Activated CD4-positive, alpha-beta T cell treated with anti-CD3 and anti-CD28 coated beads, Interleukin-2, Interleukin-6, amounts not matched to agents 100 ng/mL and 50 ng/mL, durations not matched to agents 16 hours and 8 hours (primary cell): ENCODE measurements around the gene EPB41L4B.
"Not testable (repeated sequence)": the region's sequence is repeated elsewhere in the genome, so short reads cannot be mapped to it uniquely, and the experiment has no call there.

Experiments
- DNase-seq: peaks from one replicate; pipeline ENCODE4 v3.0.0-alpha.2; 2020

The EPB41L4B gene

DNA sequence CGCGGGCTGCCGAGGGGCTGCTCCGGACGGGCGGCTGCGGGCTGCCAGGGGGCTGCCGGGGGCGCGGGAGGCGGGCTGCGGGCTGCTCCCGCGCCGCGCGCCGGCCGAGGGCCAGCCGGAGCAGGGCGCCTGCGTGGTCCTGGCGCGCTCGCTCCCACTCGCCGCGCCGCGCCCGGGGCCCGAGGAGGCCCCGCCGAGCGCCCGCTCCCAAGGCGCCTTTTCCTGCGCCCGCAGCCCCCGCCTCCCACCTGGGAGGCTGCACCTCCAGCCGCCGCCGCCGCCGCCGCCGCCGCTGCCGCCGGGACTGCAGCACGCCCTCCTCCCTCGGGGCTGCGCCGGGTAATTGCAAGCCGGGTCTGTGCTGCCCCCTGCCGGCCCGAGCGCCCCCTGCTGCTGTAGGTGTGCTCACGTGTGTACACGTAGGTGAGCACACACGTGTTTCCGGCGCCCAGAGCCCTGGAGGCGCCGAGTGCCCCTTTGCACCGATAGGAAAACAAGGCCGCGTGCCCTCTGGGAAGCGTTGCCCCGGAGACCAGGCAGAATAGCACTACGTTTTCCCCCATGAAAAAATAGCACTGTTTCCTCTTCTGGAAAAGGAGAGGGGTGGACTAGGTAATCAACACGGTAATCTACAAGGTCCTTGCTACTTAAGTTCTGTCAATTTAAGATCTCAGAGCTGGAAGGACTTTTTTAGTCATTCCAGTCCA is at the start of gene EPB41L4B:
TSS of gene EPB41L4B (minus strand) at position 318 of the 707 bp plus-strand sequence. CDS start 613 bp downstream, outside the sequence.
- DNase-seq: peak; percentile 95

DNA sequence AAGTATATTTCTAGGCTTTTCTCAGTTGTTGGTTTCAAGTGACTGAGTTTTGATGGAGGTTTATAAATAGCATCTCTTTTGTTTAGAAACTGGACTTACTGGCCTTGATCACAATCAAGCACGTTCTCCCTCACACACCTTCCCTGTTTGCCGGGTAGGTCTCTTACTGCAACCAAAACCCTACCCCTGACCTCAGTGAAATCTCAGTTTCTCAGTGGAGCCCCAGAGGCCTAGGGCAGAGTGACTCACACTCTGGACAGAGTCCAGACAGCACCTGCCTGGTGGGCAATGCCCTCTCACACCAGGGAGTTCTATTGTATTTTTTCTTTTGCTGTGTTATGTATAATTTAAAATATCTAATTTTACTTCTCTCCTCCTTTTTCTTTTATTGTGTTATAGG is 48.4 kb upstream of the EPB41L4B start:
- no peak for DNase-seq

DNA sequence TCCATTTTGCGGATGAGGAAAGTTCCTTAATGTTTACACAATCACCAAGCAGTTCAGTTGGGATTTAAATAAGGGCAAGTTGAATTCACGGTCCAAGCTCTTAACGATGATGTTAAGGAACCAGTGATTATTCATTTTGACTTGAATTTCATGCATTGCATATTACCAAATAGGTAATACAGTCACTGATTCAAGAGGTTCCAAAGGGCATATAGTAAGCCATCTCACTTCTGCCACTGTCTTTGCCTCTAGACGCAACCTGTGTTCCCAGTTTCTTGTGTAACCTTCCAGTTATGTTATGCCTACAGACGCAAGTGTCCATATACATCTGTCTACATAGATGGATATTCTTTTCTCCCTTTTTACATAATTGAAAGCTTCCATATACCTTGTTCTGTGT is 39.9 kb upstream of the EPB41L4B start:
- DNase-seq: no peak

DNA sequence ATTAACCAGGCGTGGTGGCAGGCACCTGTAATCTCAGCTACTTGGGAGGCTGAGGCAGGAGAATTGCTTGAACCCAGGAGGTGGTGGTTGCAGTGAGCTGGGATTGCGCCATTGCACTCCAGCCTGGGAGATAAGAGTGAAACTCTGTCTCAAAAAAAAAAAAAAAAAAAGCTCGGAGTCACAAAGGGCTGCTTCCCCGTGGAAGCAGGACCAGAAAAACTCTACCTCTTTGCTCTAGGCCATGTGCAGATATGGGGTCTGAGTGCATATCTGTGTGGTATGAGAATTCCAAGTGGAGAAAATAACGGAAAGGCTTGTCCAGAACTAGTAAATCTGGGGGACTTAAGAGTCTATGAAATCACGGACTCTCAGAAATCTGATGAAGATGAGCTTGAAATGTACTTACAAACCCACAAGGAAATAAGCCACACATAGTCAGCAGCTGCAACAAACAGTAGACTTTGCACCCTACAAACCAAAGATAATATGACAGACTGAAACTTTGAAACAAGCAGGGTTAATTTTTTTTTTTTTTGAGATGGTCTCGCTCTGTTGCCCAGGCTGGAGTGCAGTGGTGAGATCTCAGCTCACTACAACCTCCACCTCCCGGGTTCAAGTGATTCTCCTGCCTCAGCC is 38.2 kb upstream of the EPB41L4B start:
- DNase-seq: not testable (repeated sequence)

DNA sequence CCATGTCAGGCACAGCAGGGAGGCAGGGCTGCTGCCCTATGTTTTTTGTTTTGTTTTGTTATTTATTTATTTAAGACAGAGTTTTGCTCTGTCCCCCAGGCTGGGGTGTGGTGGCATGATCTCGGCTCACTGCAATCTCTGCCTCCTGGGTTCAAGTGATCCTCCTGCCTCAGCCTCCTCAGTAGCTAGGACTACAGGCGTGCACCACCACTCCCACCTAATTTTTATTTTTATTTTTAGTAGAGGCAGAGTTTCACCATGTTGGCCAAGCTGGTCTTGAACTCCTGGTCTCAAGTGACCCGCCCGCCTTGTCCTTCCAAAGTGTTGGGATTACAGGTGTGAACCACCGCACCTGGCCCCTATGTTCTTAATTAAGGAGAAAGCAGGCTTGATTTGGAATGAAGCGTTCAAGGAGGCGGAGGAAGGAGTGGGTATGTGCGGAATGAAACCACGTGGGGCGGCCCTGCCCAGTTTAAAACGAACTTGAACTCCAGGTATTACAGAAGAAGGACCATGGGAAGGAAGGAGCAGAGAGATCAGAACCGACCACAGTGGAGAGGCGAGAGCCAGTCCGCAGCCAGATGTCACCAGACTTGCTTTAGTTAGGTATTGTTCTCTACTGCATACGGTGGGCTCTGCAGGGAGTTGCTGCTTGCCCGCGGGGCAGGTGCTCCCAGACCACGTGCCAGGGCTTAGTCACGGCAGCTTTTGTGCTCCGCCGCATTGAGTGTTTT is 34.9 kb upstream of the EPB41L4B start:
- DNase-seq: no peak

DNA sequence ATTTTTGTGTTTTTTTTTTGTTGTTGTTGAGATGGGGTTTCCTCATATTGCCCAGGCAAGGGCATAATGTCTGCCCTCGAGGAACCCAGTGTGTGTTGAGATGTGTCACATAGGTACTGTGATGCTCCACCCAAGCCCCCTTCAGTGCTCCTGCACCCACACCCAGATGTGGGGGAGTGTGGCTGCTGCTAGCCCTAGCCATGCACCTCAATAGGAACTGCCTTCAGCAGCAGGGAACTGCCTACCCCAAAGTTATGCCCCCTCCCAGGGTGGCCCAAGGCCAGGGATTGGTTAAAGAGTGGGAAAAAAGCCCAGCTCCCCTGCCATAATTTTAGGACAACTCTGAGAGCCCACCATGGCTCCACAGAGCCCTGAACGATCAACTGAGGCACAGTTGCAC is 33.3 kb upstream of the EPB41L4B start:
- DNase-seq: no peak

DNA sequence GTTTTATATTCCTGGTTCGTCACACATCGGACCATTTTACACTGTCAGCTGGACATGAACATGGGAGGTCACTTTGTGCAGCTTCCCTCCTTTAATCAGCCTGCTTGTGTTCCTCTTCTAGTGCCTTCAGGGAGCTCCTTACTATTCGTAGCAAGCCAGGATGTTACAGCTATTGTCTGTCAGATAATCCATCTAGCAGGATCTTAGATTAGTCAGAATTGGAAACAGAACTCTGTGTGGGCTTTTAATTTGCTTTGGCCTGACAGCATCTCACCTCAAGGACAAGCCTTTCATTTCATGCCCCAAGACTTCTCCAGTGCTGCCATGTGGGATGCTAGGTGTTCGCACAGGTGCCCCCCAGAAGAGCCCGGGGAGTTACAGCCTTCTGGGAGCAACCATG is 30.2 kb upstream of the EPB41L4B start:
- no peak for DNase-seq

DNA sequence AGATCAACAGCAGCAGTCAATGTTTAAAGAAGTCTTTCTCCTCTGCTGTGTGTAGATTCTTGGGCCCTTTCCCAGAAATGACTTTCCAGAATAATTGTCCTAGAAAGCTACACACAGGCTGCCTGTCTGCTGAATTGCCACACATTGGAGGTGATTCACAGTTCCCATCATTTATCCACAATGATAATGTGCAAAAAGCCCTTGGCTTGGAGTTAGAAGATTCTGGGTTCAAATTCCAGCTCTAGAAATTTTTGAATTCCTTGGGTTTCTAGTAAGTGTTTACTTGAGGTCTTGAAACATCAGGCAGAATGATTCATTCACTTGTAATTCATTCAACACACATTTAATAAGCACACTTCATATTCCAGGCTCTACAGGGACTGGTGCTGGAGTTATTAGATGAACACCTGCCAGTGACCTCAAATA is 28.6 kb upstream of the EPB41L4B start:
- no peak for DNase-seq

DNA sequence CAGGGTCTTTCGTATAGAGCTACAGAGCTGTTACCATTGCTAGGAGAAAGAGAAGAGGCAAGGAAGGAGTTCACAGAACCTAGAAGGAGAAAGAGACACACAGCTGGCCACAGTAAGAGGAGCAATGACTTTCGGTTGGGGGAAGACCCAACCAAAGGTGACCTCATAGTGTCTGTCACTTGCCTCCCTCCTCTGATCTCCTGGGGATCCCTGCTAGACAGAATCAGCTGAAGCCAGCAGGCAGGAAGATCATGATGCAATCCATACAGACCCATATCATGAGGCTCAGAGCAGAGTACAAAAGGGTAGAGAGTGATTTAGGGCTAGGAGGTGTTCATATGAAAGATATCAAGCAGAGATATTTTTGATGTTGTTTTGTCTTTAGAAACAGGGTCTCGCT is 26.0 kb upstream of the EPB41L4B start:
- DNase-seq: no peak

DNA sequence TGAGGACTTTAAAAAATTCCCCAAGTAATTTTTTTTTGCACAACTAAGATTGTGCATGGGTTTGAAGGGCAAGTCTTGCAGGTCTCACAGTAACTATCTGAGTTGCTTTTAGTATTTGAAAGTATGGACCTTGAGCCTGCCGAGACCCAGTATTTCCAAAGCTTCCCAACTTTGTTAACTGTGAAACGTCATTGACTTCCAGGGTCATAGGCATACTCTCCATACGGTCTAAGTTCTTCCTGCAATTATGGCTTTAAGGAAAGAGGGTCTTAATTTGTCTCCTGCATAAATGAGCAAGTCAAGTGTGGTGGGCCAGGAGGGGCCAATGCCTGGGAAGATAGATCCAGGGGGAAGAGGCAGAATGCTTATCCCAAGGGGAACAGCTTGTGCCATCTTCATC is 24.0 kb upstream of the EPB41L4B start:
- no peak for DNase-seq

DNA sequence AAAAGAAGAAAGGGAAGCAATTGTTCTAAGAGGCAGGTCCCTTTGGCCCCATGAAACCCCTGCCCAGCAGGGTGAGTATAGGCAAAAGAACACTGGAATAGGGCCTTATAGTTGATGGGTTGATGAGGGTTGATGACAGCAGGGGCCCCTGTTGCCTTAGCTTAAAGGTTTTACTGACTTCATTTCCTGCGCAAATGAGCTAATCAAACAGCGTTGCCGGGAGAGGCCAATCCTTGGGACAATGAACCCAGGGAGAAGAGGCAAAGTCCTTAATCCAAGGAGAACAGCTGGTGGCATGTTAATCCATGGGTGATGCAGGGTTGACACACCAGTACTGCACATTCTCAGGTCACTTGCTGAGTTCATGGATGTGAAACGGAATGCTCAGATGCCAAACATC is 22.0 kb upstream of the EPB41L4B start:
- no peak for DNase-seq

DNA sequence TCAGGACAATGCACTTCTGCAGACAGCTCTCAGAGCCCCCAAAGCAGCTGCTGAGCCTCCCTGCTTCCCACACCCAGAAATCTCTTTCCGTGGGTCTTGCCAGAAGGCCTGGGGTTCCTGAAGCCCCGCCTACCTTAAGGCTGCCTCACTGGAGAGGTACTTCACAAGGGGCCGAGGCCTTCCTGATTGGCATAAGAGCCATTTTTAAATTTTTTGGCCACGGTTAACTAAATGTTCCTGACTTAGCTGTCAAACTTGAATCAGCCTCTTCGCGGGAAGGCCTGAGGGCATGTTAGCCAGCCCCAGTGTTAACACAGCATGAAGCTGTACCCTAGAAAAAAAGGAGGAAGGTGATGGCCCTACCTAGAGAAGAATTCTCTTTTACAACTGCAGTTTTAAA is 20.7 kb upstream of the EPB41L4B start:
- DNase-seq: no peak

DNA sequence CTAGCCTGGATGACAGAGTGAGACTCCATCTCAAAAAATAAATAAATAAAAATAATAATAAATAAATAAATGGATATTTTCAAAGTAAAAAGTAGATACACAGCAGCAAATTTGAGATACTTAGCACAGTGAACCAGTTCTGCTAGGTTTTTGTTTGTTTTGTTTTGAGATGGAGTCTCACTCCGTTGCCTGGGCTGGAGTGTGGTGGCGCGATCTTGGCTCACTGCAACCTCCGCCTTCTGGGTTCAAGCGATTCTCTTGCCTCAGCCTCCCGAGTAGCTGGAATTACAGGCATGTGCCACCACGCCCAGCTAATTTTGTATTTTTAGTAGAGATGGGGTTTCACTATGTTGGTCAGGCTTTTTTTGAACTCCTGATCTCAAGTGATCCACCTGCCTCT is 20.1 kb upstream of the EPB41L4B start:
- DNase-seq: not testable (repeated sequence)

DNA sequence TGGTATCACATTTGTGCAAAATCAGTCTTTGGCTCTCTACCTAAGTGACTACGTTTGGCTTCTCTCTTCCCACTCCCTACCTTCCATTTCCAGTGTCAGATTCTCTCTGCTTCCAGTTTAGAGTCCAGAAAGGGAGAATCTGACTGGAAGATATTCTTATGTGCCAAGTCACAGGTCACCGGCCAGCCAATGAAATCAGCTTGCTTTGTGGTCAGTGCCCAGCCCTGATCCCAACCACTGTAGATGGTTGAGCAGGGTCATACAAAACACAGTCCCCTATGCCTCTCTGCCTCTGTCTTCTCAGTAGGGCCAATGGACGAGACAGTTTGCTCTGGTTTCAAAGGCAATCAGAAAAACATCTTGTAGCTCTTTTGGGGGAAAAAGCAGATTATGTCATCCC is 15.6 kb upstream of the EPB41L4B start:
- no peak for DNase-seq

DNA sequence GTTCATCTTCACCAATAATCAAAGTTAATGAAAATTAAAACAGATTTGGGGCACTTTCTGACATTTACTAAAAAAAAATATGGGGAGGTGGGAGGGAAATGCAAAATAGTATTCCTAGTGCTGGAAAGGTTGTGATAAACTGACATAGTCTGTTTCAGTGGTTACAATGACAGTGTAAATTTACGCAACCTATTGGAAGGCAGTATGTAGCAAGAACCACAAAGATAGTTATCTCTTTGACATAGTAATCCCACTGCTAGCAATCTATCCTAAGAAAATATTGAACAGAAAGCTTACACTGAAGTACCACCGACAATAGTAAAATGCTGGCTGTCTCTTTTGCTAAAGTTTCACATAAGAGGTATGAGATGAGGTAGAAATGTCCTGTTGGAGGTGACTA is 15.1 kb upstream of the EPB41L4B start:
- no peak for DNase-seq

DNA sequence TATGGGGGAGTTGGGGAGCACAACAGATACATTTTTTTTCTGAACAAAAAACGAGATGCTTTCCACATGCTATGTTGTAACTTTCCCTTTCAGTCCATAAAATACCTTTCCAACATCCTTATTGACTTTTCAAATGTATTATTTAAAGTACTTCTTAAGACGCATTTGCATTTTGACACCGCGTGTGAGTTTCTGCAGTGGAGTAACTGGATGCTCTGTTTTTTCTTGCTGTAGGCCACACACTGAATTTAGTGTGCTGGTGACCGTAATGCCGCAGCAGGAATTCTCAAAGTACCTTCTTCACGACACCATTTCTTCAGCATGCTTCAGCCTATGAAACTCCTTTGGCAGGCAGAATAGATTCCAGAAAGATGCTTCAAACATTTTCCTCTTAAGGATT is 14.3 kb upstream of the EPB41L4B start:
- no peak for DNase-seq

DNA sequence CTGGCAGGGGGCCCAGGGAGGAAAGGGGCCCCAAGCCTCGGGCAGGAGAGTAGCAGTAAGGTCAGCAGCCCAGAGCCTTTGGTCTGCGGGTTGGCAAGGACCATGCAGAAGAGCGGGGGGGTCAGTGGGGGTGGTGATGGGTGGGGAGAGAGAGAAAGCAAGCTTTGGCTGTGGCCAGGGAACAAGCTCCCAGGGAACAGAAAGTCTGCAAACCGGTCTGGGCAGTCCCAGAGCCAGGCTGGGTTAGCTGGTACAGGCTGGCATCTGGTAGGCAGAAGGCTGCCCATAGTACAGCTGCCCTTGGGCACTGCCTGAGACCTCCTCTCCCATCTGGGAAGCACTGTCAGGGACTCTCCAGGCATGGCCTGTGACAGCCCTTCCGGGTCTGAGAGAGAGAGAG is 10.5 kb upstream of the EPB41L4B start:
- DNase-seq: no peak

DNA sequence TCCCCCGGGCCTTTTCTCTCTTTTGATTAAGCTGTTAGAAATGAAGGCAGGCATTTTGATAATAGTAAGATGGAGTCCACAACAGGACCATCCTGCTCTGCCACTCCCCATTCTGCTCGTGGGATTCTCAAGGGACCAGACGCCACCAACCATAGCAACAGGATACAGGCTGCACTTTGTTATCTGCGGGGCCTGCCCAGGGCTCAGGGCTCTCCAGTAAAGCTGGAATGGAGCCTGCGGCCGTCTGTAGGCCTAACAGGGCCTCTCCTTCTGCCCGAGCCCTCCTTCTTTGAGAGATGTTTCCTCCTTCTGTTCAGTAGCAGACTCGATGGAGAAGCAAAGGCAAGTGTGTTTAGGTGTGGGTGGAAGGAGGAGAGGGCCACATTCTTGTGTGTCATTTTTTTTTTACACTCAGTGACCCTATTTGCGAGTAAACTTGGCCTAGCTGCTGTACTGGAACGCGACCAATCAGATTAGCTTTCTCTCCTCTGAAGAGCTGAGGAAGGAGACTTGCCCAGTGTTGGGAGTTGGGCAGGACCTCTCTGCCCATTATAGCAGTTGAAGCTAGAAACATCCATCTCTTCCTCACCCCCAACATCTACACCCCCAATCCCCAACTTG is 8.9 kb upstream of the EPB41L4B start:
- DNase-seq: no peak

DNA sequence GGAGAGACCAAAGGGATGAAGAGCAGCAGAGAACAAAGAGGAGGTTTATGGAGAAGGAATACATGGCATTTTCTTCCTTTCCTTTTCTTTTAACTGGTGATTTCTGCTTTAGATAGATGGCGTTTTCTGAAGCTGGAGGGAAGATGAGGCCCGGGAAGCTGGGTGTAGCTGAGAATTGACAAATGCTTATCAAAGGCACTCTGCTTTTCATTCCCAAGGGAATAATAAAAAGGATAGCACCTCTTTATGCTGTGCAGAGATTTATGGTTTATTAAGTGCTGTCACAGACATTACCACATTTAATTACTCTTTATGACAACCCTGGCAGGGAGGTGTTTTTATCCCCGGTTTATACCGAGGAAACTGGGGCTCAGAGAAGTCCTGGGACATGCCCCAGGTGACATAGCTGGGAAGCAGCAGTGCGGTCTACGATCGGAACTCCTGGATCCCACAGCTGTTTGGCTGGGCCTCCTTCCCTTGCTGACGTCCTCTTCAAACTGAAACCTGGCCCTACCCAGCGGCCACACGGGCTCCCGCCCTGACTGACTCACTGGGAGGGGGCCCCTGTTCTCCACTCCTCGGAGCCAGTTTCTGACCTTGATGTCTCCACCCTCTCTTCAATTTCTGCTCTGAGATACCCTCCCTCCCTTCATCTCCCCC is 8.2 kb upstream of the EPB41L4B start:
- DNase-seq: no peak

DNA sequence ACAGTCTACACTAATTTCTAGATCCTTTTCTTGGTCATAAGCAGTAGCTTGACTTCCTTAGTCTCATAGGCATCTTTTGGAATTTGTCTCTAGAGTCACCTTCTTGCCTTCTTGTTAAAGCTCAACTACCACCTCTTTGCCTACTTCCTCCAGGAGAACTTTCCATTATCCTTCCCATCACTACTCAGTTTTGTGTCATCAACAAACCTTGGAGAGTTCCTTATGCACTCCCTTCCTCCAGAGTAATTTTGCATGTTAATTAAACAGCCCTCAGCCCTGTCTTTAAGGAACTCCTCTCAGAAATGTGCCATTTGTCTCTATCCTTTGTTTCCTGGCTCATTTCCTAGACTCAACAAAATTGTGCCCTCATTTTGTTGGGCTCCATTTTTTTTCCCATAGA is 4.2 kb upstream of the EPB41L4B start:
- no peak for DNase-seq

DNA sequence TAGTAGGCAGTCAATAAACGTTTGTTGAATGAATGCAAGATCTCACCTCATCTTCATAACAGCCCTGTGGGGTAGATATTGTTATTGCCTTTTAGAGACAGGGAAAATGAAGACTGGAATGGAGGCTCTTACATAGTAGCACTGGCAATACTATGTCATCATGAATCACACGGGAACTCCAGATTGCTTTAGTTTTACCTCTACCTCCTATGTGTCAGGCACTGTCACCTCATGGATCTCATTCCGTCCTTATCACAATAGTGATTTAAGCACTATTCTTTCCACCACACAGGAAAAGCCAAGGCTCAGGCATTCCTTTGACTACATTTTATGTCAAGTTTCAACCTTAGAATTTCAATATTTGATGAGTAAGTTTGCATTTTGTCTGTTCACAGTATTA is 2.9 kb upstream of the EPB41L4B start:
- DNase-seq: no peak

DNA sequence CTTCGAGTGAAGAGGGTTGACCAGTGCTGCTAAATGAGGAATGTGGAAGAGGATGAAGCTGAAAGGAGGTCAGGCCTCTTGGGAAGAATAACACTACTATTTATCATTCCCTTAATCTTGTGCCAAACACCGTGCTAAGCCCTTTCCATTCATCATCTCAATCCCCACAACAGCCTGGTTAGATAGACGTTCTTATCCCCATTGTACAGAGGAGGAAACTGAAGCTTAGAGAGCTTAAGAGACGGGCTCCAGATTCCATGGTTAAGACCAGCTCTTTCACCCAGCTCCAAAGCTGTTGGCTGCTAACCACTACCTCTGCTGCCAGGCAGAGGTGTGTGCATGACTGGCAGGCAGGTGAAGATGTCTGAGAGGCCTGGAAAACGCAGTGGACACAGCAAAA is 868 bp upstream of the EPB41L4B start:
- DNase-seq: no peak

DNA sequence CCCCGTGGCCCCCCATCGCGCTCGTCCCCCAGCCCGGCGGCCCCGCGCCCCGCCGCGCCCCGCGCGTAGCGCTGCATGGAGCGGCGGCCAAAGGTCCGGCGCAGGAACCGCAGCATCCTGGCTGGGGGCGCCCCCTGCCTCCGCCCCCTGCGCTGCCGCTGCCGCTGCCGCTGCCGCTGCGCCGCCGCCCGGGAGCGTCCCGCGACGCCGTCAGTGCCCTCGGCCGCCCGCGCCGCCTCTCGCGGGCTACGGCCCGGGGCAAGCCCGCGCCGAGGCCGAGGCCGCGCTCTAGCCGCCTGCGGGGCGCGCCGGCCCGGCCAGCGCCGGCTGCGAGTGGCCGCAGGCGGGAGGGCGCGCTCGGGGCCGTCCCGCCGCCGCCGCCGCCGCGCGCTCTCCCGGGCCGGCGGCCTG is 523 bp downstream of the EPB41L4B start:
- no peak for DNase-seq
